Esophagus (tissue), 2 donors: ENCODE measurements around the gene KSR1. TPM values are rescaled to one million over a fixed set of nuclear protein-coding genes. Genes with fewer than 3 reads are reported as not detected.

ENCODE experiments used
- H3K27ac ChIP-seq, 2 donors: one replicate each; pipeline ENCODE4 v1.5.1; 2013; ENCODE audit warnings: low read depth in 2 of 2, mild to moderate bottlenecking in 2 of 2, inconsistent platforms in 1 of 2, low read length in 1 of 2, moderate library complexity in 1 of 2
- H3K27me3 ChIP-seq, 2 donors: one replicate each; pipeline ENCODE4 v1.6.1; 2013; ENCODE audit warnings: low read length in 2 of 2, control low read depth in 1 of 2, mild to moderate bottlenecking in 1 of 2; ENCODE audit not compliant: insufficient read depth in 2 of 2, control insufficient read depth in 1 of 2
- H3K36me3 ChIP-seq, 2 donors: one replicate each; pipeline ENCODE4 v1.6.1; 2013; ENCODE audit warnings: low read length in 1 of 2; ENCODE audit not compliant: control insufficient read depth in 2 of 2, insufficient read depth in 2 of 2
- H3K4me1 ChIP-seq, 2 donors: one replicate each; pipeline ENCODE4 v1.6.1; 2013; ENCODE audit warnings: low read length in 1 of 2; ENCODE audit not compliant: control insufficient read depth in 2 of 2, insufficient read depth in 2 of 2
- H3K4me3 ChIP-seq, 2 donors: one replicate each; pipeline ENCODE4 v1.5.1; 2013; ENCODE audit warnings: low read length in 2 of 2, mild to moderate bottlenecking in 2 of 2, low read depth in 1 of 2, moderate library complexity in 1 of 2
- H3K9me3 ChIP-seq, 2 donors: one replicate each; pipeline ENCODE4 v1.6.1; 2013; ENCODE audit warnings: mild to moderate bottlenecking in 2 of 2, low read depth in 1 of 2, low read length in 1 of 2, moderate library complexity in 1 of 2; ENCODE audit not compliant: control insufficient read depth in 2 of 2, insufficient read depth in 1 of 2
- WGBS, 2 donors: extraction: QIAGEN DNeasy Blood & Tissue Kit; methylation state at CpG; one replicate each; pipeline ENCODE4 v1.1.7; 2013; 5-methylcytosine and 5-hydroxymethylcytosine counted together
- polyA plus RNA-seq, 2 donors: library from polyadenylated mRNA; stranded (reverse); fragments of 200-250 nt; gene quantifications; one replicate each; pipeline ENCODE4 v1.2.3, GENCODE V29; 2013
- donor health status: healthy with polysubstance abuse.
- donor health status: Bipolar disorder and iron deficiency.

The KSR1 gene
- polyA plus RNA-seq, 2 donors, result 35.3 to 52.4 TPM

GRCh38 chr17:27488231-27488630 lies 32.0 kb downstream of the KSR1 start:
- no peak overlapping the region for H3K4me3 ChIP-seq
- H3K9me3 ChIP-seq, result no peaks in the 10 kb centered on the region
- peaks cover 19 to 20% of the 10 kb centered on the region in 2 donors for H3K4me1 ChIP-seq
- no peaks in the 10 kb centered on the region for H3K27me3 ChIP-seq
- no peaks in the 10 kb centered on the region for H3K36me3 ChIP-seq
- no peak overlapping the region for H3K27ac ChIP-seq

- Histone ChIP-seq H3K27me3 (no peaks in the 10 kb centered on the region), H3K9me3 (no peaks in the 10 kb centered on the region), H3K36me3 (no peaks in the 10 kb centered on the region), H3K4me1 (peaks cover 19 to 20% of the 10 kb centered on the region in 2 donors), H3K27ac (peak overlapping the region; percentile 66 to 74), H3K4me3 (no peak overlapping the region)
- WGBS, 2 donors, result 31 to 36% methylated on average over 7 of the region's 7 CpGs
Observed at GRCh38 chr17:27489045-27489715, 32.9 kb downstream of the KSR1 start.

- H3K36me3 ChIP-seq, result no peaks in the 10 kb centered on the region
- H3K27ac ChIP-seq, result no peak overlapping the region
- H3K4me3 ChIP-seq, result no peak overlapping the region
- WGBS, 2 donors, result 91 to 96% methylated on average over 4 of the region's 4 CpGs
- peaks cover 15 to 17% of the 10 kb centered on the region in 2 donors for H3K4me1 ChIP-seq
- H3K27me3 ChIP-seq, result no peaks in the 10 kb centered on the region
- no peaks in the 10 kb centered on the region for H3K9me3 ChIP-seq
Observed at GRCh38 chr17:27490391-27490790, 34.1 kb downstream of the KSR1 start.

DNA sequence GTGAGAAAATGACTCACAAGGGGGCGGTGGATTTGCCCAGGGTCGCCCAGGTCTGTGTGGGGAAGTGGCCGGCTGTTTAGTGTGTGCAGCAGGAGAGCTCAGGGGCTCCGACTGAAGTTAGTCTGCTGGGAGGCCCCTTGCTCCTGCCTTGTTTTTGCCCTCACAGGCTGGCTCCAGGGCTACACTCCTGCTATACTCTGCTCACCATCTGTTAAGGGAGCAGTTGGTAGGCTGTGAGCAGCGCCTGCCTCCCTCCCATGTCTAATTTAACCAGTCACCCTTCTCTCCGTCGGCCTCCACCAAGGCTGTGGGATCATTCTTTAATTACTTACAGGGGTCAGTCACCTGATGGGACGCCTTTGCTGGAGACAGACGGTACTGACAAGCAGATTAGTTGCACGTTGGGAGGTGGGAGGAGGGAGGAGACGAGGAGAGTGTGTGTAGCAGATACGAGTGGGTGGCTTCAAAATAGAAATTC lies 35.5 kb downstream of the KSR1 start:
- H3K4me1 ChIP-seq, result peaks cover 6 to 17% of the 10 kb centered on the region in 2 donors
- H3K36me3 ChIP-seq, result no peaks in the 10 kb centered on the region
- H3K4me3 ChIP-seq, result no peak overlapping the region
- no peaks in the 10 kb centered on the region for H3K27me3 ChIP-seq
- H3K27ac ChIP-seq, result no peak overlapping the region
- no peaks in the 10 kb centered on the region for H3K9me3 ChIP-seq
- 72 to 84% methylated on average over 12 of the region's 12 CpGs for WGBS, 2 donors

- Histone ChIP-seq H3K9me3 (no peaks in the 10 kb centered on the region), H3K27me3 (no peaks in the 10 kb centered on the region), H3K4me1 (peaks cover 6 to 17% of the 10 kb centered on the region in 2 donors), H3K4me3 (no peak overlapping the region), H3K27ac (no peak overlapping the region), H3K36me3 (no peaks in the 10 kb centered on the region)
- WGBS, 2 donors, result 91% methylated on average over 3 of the region's 3 CpGs
Observed at GRCh38 chr17:27492470-27492869, 36.2 kb downstream of the KSR1 start.

GRCh38 chr17:27493088-27493487 lies 36.8 kb downstream of the KSR1 start:
- Histone ChIP-seq H3K4me3 (no peak overlapping the region), H3K27ac (no peak overlapping the region), H3K4me1 (peaks cover 6 to 17% of the 10 kb centered on the region in 2 donors), H3K9me3 (no peaks in the 10 kb centered on the region), H3K36me3 (no peaks in the 10 kb centered on the region), H3K27me3 (no peaks in the 10 kb centered on the region)
- WGBS, 2 donors, result 64 to 73% methylated on average over 4 of the region's 4 CpGs

DNA sequence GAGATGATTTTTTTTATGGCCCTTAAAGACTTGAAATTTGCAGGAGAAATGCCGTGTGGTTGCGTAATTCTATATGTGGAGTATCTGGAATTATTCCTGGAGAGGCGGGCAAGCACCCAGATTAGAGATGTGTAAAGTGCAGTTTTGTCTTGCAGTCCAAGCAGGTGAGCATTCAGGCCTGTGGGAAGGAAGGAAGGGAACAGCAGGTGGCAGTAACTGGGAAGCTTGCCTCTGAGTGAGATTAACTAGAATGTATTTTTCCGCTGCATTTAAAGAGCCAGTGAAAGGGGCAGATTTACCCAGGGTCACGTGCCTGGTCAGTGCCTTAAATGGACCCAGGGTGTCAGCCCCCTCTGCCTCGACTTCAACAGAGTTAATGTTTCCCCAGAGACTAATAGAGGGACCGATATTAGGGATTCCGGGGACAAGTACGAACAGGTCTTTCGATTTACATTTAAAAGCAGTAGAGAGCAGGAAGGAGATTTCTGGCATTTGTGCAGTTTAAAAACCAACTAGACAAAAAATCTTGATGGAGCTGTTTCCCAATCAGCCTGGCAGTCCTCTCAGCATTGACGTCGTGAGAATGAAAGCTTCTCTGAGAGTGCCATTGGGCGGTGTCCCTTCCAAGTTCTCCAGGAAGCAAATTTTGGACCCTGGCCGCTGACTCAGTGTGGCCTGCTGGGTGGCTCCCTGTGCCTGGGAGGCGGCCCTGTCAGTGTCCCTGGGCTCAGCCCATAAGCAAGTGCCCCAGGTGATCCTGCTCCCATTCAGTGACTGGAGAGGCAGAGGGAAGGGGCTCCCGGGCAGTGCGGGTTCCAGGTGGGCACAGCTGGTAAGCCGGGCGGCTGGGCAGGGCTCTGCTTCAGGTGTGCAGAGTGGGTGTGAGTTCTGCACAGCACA lies 38.2 kb downstream of the KSR1 start:
- peaks cover 3 to 13% of the 10 kb centered on the region in 2 donors for H3K4me1 ChIP-seq

GRCh38 chr17:27495460-27495859 lies 39.2 kb downstream of the KSR1 start:
- Histone ChIP-seq H3K36me3 (no peaks in the 10 kb centered on the region), H3K4me3 (peak overlapping the region; percentile 45 to 80), H3K9me3 (no peaks in the 10 kb centered on the region), H3K4me1 (peaks cover 0 to 17% of the 10 kb centered on the region in 2 donors), H3K27ac (peak overlapping the region; percentile 89 to 99), H3K27me3 (no peaks in the 10 kb centered on the region)
- WGBS, 2 donors, result 60 to 64% methylated on average over 6 of the region's 6 CpGs

More for the DNA sequence above, 38.2 kb downstream of the KSR1 start:
- Histone ChIP-seq H3K27me3 (no peaks in the 10 kb centered on the region), H3K36me3 (no peaks in the 10 kb centered on the region), H3K27ac (peak overlapping the region; percentile 89 to 99), H3K4me3 (peak overlapping the region; percentile 45 to 80), H3K9me3 (no peaks in the 10 kb centered on the region)
- WGBS, 2 donors, result 40 to 41% methylated on average over 19 of the region's 19 CpGs

GRCh38 chr17:27496005-27496404 lies 39.8 kb downstream of the KSR1 start:
- peak overlapping the region; percentile 27 to 80 for H3K4me3 ChIP-seq
- H3K27ac ChIP-seq, result peak overlapping the region; percentile 89 to 99
- no peaks in the 10 kb centered on the region for H3K9me3 ChIP-seq
- peaks cover 0 to 17% of the 10 kb centered on the region in 2 donors for H3K4me1 ChIP-seq
- no peaks in the 10 kb centered on the region for H3K27me3 ChIP-seq
- WGBS, 2 donors, result 39 to 50% methylated on average over 5 of the region's 5 CpGs
- H3K36me3 ChIP-seq, result no peaks in the 10 kb centered on the region
